Epidermal melanocyte (primary cell): ENCODE results near the gene CD68.
"Not testable (repeated sequence)": the region's sequence is repeated elsewhere in the genome, so short reads cannot be mapped to it uniquely, and the experiment has no call there.

Experiments used
- DNase-seq: peaks from one replicate; pipeline ENCODE4 v3.0.0; 2011; ENCODE audit warnings: low spot score; ENCODE audit not compliant: insufficient read length

Gene CD68

DNA sequence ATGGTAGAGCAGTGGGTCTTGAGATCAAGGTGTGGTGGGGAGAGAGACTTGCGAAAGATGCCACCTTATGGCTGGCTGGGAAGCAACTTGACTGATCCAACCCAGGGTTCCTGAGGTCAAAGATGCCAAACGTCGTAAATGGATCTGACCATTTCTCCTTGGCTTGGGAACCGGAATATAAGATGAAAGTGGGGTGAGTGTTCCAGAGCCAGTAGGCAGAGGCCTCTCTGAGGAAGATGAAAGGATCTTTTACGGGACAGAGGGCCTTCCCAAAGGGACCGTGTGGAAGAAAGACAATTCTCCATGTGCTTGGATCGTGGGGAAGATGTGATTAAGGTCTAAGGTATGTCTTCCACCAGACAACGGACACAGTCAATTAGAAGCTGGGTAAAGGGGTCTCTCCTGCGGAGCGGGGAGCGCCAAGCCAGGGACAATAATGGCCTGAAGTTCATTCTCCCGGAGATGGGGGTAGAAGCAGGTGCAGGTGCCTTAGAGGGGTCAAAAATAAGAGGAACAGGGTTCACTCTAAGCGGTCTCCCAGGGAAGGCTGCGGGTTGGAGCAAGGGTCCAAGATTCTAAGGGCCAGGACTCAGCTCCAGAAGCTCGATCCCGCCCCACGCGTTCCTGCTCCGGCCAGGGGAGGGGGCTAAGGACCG is 34.5 kb downstream of the CD68 start:
- no peak for DNase-seq

DNA sequence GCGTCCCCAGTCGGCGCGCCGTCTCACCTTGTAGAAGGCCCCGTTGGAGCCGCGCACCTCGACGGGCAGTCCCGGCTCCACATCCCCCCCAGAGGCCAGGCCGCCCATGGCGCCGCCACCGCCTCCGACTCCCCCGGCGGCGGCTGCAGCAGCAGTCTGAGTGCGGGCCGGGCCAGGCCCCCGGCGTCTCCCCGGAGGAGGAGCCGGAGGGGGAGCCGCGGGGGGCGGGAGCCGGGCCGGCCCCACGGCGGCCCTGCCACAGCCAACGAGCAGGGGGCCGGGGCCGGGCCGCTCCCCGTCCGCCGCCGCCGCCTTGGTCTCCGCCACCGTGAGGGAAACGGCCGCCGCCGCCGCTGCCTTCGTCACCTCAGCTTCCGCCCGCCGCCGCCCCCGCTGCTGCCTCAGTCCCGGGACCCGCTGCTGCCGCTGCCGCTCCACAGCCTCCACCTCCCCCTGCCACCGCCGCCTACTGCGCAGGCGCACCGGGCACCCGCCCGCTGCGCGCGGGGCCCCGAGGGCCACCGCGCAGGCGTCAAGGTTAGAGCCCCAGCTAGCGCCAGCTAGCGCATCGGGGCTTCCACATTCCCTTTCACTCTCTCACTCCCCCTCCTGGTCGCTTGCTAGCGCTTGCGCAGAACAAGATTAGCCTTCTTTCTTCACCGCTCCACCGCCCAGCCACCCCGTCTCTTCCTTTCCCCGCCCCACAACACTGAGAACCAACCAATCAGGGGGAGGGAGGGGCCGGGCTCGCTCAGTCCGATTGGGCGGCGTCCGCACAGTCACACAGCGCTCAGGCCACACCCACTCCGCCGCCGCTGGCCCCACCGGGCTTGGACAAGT is 35.2 kb downstream of the CD68 start, which contains the start of gene FXR2:
Gene FXR2, minus strand, starts transcription at position 473 of the 840 bp plus-strand sequence. Its CDS starts 365 bp downstream, at position 108.
- peak; percentile 99 for DNase-seq

DNA sequence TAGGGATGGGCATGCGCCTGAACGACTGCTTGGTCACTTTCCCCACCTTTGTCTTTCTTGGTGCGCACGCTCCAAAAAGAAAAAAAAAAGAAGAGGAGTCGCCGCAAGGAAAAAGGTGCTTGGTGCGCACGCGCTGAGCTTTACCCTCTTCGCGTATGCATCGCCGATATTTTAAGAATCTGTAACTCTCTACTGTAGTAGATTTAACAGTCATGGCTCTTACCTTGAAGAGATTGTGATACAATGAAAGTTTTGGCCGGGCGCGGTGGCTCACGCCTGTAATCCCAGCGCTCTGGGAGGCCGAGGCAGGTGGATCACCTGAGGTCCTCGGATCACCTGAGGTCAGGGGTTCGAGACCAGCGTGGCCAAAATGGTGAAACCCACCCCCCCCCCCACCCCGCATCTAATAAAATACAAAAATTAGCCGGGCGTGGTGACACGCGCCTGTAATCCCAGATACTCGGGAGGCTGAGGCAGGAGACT is 35.9 kb downstream of the CD68 start:
- no peak for DNase-seq

DNA sequence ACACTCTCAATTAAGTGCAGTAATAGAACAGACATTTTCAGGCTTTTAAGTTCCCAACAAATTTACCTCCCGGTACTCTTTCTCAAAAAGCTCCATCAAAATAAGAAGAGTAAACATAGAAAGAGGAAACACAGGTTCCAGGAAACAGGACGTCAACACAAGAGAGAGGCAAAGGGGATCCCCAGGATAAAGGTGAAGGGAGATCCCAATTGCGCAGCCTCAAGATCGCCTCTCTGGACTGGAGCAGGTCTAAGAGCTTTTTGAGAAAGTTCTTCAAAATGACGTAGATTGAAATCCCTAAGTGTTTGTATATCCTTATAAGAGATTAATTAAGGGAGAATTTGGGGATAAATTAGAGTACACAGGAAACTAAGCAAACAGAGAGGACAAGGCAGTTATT is 39.2 kb downstream of the CD68 start:
- no peak for DNase-seq

DNA sequence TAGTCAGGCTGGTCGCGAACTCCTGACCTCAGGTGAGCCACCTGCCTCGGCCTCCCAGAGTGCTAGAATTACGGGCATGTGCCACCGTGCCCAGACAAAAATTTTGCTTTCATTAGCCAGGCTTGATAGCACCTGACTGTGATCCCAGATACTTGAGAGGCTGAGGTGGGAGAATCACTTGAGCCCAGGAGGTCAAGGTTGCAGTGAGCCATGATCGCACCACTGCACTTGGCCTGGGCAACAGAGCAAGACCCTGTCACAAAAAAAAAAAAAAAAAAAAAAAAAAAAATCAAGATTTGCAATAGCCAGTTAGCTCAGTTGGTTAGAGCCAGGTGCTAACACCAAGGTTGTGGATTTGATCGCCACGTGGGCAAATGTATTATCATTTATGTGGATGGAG is 41.4 kb downstream of the CD68 start:
- DNase-seq: no peak

DNA sequence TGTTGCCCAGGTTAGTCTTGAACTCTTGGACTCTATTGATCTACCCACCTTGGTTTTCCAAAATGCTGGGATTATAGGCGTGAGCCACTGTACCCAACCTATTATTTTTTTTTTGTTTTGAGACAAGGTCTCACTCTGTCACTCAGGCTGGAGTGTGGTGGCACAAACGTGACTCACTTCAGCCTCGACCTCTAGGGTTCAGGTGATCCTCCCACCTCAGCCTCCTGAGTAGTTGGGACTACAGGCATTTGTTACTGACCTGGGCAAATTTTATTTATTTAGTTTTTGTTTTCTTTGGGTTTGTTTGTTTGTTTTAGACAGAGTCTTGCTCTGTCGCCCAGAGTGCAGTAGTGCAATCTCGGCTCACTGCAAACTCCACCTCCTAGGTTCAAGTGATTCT is 44.2 kb downstream of the CD68 start:
- no peak for DNase-seq

DNA sequence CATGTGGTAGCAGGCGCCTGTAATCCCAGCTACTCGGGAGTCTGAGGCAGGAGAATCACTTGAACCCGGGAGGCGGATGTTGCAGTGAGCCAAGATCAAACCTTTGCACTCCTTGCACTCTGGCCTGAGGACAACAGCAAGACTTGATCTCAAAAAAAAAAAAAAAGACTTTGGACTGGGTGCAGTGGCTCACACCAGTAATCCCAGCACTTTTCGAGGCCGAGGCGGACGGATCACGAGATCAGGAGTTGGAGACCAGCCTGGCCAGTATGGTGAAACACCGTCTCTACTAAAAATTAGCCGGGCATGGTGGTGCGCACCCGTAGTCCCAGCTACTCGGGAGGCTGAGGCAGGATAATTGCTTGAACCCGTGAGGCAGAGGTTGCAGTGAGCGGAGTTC is 46.3 kb downstream of the CD68 start:
- DNase-seq: not testable (repeated sequence)

DNA sequence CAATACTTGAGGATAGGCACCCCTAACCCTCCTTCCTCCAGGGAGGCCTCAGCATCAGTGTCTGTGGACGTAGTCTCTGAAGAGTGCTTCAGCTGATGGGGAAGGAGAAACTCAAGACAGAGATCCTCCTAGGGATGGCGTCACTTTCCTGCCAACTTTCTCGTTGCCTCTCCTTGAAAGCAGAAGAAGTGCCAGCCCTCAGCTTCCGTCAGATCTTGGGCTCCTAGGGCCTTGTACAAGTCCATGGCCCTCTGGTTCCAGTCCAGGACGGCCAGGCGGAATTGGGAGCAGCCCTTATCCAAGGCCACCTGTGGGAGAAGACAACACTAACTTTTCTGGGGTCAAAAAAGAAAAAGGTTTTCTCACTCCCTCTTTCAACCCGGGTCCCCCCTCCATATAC is 46.9 kb downstream of the CD68 start:
- DNase-seq: no peak

DNA sequence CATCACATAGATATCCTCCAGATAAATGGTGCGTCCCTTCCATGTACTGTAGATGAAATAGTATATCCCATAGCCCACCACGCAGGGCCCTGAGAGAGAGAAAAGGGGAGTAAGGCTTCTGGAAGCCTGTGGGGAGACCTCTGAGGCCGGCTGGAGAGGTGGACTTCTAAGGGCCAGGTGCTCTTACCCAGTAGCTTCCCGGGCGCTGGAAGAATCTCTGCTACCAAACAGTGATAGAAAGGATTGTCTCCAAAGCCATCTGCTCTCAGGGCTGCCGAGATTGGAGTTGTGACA is 47.5 kb downstream of the CD68 start:
- DNase-seq: no peak

DNA sequence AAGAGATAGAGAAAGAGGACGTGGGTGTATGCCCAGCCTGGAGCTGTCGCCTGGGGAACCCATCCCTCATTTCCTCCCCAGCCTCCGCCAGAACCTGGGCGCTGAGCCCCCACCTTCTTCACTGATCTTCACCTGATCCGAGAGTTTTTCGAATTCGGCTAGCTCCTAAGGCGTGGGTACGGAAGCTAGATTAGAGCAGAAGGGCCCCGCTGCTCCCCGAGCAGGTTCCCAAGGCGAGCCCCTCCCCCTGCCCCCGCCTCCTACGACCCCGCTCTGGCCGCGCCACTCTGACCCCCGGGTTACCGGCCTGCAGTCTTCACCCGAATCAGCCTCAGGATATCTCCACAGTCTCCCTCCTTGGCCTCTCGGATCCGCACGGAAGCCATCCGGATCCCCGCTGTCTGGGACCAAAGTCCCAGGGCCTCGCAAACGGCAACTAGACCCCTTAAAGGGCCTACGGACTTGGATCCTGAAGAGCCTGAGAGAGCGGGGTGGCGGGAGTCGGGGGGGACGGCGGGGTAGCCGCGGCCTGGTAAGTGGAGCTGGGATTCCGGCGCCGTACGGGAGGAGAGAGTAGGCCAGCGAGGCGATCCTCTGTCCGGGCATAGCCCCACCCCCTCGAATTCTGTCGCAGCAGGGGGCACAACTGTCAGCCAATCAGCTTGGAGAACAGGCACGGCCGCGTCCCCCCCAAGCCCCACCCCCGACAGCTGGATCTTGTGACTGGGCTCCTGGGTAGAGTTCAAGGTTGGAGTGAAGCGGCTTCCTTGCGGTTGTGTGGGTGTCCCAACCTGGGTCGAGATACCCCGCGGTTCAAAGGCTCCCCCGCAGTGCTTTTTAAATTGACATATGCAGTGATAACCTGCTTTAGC is 48.0 kb downstream of the CD68 start, which contains the start of gene SAT2:
Gene SAT2, minus strand, starts transcription at position 572 of the 872 bp plus-strand sequence. Its CDS starts 186 bp downstream, at position 386.
- DNase-seq: peak; percentile 98

DNA sequence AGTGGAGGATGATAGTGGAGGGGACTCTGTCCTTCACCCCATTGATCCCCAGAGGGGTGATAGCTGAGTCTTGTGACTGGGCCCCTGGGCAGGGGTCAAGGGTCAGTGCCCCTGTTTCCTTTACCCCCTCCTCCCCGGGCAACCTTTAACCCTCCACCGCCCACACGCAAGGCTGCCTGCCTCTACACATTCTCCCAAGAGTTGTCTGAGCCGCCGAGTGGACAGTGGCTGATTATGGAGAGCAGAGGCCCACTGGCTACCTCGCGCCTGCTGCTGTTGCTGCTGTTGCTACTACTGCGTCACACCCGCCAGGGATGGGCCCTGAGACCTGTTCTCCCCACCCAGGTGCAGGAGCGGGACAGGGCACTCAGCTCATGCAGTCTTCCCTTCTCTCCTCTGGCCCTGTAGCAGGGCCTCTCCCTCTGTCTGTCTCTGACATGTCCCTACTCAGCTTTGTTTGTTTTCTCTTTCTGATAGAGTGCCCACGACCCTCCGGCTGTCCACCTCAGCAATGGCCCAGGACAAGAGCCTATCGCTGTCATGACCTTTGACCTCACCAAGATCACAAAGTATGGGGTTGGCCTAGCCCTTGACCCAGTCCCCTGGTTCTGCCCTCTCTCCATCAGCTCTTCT is 50.6 kb downstream of the CD68 start, which contains the start of gene SHBG:
Gene SHBG, plus strand, starts transcription at position 197 of the 633 bp plus-strand sequence. Its CDS starts 38 bp downstream, at position 235.
- no peak for DNase-seq
